SKM-1 (cell line): ENCODE results near the gene RAP1GAP2.
"Not testable (repeated sequence)": the region's sequence is repeated elsewhere in the genome, so short reads cannot be mapped to it uniquely, and the experiment has no call there.

ENCODE experiments used
- DNase-seq: peaks from one replicate; lab custom pipeline; 2025; ENCODE audit not compliant: unreplicated experiment; lab: John Stamatoyannopoulos, UW

The RAP1GAP2 gene

GRCh38 chr17:2881295-2881694 lies 85.1 kb downstream of the RAP1GAP2 start:
- DNase-seq = no peak

- no peak for DNase-seq
These were observed 87.4 kb downstream of the RAP1GAP2 start for GRCh38 chr17:2883544-2884213.

- no peak for DNase-seq
These were observed 89.5 kb downstream of the RAP1GAP2 start for GRCh38 chr17:2885733-2886132.

GRCh38 chr17:2888326-2888725 lies 92.1 kb downstream of the RAP1GAP2 start:
- DNase-seq = no peak

GRCh38 chr17:2889256-2889655 lies 93.0 kb downstream of the RAP1GAP2 start:
- DNase-seq = no peak

- not testable (repeated sequence) for DNase-seq
These were observed 94.5 kb downstream of the RAP1GAP2 start for GRCh38 chr17:2890778-2891177.

GRCh38 chr17:2892305-2892971 lies 96.2 kb downstream of the RAP1GAP2 start:
- DNase-seq = no peak

- no peak for DNase-seq
These were observed 97.2 kb downstream of the RAP1GAP2 start for GRCh38 chr17:2893422-2893914.

GRCh38 chr17:2894782-2895181 lies 98.5 kb downstream of the RAP1GAP2 start:
- DNase-seq = no peak

GRCh38 chr17:2897605-2898004 lies 101.4 kb downstream of the RAP1GAP2 start:
- DNase-seq = no peak

- no peak for DNase-seq
These were observed 102.2 kb downstream of the RAP1GAP2 start for GRCh38 chr17:2898255-2898926.

GRCh38 chr17:2899906-2900305 lies 103.7 kb downstream of the RAP1GAP2 start:
- DNase-seq = no peak

GRCh38 chr17:2900842-2901241 lies 104.6 kb downstream of the RAP1GAP2 start:
- no peak for DNase-seq

GRCh38 chr17:2901582-2901981 lies 105.3 kb downstream of the RAP1GAP2 start:
- no peak for DNase-seq

- DNase-seq = no peak
These were observed 106.3 kb downstream of the RAP1GAP2 start for GRCh38 chr17:2902546-2902945.

GRCh38 chr17:2903193-2903974 lies 107.1 kb downstream of the RAP1GAP2 start:
- no peak for DNase-seq

GRCh38 chr17:2904135-2904534 lies 107.9 kb downstream of the RAP1GAP2 start:
- no peak for DNase-seq

- no peak for DNase-seq
These were observed 109.0 kb downstream of the RAP1GAP2 start for GRCh38 chr17:2905269-2905668.

GRCh38 chr17:2905696-2906501 lies 109.7 kb downstream of the RAP1GAP2 start:
- DNase-seq = no peak

- DNase-seq = no peak
These were observed 110.7 kb downstream of the RAP1GAP2 start for GRCh38 chr17:2906901-2907300.
